ENCODE measurements around the gene MAPK7. TPM values are rescaled to one million over a fixed set of nuclear protein-coding genes. Genes with fewer than 3 reads are reported as not detected.

The MAPK7 gene
- total RNA-seq, 1 experiment from 2014 or later = 14.5 TPM

DNA sequence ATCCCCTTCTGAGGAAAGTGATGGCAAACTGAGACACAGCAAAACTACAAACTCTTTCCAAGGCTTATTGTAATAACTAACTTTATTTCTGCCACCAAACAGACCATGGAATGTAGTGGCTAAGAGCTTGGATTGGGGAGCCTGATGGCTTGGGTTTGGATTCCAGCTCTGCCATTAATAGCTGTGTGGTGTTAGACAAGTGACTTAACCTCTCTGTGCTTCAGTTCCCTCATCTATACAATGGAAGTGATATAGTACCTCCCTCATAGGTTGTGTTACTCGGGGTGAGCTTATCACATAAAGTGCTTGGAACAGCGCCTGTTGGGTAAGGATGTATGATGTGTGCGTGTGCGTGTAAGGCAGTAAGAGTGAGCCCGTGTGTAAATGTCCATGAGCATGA lies 26.8 kb downstream of the MAPK7 start:
- H3K27ac Mint-ChIP-seq (ENCODE audit: low read depth, unreplicated experiment) = no peak overlapping the region
- peaks cover 10% of the 10 kb centered on the region for H3K4me1 Mint-ChIP-seq (ENCODE audit: insufficient read depth, unreplicated experiment)
- CTCF ChIA-PET = no interaction called here
- H3K4me3 Mint-ChIP-seq (ENCODE audit: unreplicated experiment) = no peak overlapping the region
- no peaks in the 10 kb centered on the region for H3K36me3 Mint-ChIP-seq (ENCODE audit: insufficient read depth, unreplicated experiment)
- H3K9me3 Mint-ChIP-seq (ENCODE audit: unreplicated experiment) = peaks cover 7% of the 10 kb centered on the region
- intact Hi-C loops (cut with micrococcal nuclease) = no loop called here
- TF ChIP-seq, protein P1, sequence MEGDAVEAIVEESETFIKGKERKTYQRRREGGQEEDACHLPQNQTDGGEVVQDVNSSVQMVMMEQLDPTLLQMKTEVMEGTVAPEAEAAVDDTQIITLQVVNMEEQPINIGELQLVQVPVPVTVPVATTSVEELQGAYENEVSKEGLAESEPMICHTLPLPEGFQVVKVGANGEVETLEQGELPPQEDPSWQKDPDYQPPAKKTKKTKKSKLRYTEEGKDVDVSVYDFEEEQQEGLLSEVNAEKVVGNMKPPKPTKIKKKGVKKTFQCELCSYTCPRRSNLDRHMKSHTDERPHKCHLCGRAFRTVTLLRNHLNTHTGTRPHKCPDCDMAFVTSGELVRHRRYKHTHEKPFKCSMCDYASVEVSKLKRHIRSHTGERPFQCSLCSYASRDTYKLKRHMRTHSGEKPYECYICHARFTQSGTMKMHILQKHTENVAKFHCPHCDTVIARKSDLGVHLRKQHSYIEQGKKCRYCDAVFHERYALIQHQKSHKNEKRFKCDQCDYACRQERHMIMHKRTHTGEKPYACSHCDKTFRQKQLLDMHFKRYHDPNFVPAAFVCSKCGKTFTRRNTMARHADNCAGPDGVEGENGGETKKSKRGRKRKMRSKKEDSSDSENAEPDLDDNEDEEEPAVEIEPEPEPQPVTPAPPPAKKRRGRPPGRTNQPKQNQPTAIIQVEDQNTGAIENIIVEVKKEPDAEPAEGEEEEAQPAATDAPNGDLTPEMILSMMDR (IDR thresholded peaks at IDR 0.05; ENCODE audit: unreplicated experiment) = no peak
- no peak for DNase-seq (ENCODE audit: unreplicated experiment)
- BruUV-seq (replicated peaks) = no TSS peak
- POLR2A ChIA-PET = no interaction called here
- no peaks in the 10 kb centered on the region for H3K27me3 Mint-ChIP-seq (ENCODE audit: insufficient read depth, unreplicated experiment)

DNA sequence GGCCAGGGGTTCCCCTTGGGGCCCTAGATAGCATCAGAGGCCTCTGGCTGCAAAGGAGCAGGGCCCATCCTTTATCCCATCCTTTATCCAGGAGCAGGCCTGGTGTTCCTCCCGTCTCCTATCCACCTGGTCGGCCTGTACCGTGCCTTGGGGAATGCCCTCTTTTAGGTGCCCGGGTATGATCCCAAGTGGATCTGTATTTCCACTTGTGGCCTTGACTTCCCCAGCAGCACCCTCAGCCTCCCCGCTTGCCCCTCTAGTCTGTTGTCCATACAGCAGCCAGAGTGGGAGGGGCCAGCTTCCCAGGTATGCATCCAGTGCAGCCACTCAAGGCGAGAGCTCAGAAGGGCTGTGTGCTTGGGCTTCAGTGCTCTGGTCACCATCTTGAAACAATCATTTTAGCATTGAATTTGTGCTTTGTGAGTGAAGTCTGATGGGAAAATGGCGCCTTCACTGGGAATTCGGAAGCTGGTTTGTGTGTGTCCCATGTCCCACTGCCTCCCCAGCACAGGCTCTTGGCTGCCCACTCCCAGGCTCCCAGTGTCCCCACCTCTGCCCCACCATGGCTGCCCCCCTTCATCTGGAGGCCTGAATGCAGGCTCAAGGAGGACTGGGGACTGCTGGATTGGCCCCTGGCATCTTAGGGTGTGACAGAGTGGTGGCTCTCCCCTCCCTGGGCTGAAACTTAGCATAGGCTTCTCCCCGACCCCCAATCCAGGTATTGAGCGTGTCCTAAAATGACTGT lies 29.5 kb downstream of the MAPK7 start:
- H3K4me1 Mint-ChIP-seq (ENCODE audit: insufficient read depth, unreplicated experiment) = peaks cover 15% of the 10 kb centered on the region
- intact Hi-C loops (cut with micrococcal nuclease) = no loop called here
- no TSS peak for BruUV-seq (replicated peaks)
- POLR2A ChIA-PET = interaction anchor here (0.6 kb wide), 1 partner anchor 45 kb away, joined by 3 read pairs; the partner anchor contains the start of gene B9D1
- TF ChIP-seq, protein P1 (IDR thresholded peaks at IDR 0.05; ENCODE audit: unreplicated experiment) = no peak
- no peaks in the 10 kb centered on the region for H3K27me3 Mint-ChIP-seq (ENCODE audit: insufficient read depth, unreplicated experiment)
- no peak for DNase-seq (ENCODE audit: unreplicated experiment)
- H3K4me3 Mint-ChIP-seq (ENCODE audit: unreplicated experiment) = no peak overlapping the region
- CTCF ChIA-PET = no interaction called here
- peaks cover 7% of the 10 kb centered on the region for H3K9me3 Mint-ChIP-seq (ENCODE audit: unreplicated experiment)
- H3K27ac Mint-ChIP-seq (ENCODE audit: low read depth, unreplicated experiment) = no peak overlapping the region
- H3K36me3 Mint-ChIP-seq (ENCODE audit: insufficient read depth, unreplicated experiment) = peaks cover 5% of the 10 kb centered on the region

GRCh38 chr17:19408346-19408710 lies 30.0 kb downstream of the MAPK7 start:
- TF ChIP-seq, protein P1 (IDR thresholded peaks at IDR 0.05; ENCODE audit: unreplicated experiment) = no peak
- peaks cover 15% of the 10 kb centered on the region for H3K4me1 Mint-ChIP-seq (ENCODE audit: insufficient read depth, unreplicated experiment)
- ChIA-PET POLR2A (interaction anchor here (0.6 kb wide), 1 partner anchor 46 kb away, joined by 3 read pairs; the partner anchor contains the start of gene B9D1), CTCF (interaction anchor here (0.9 kb wide), 1 partner anchor 39 kb away, joined by 3 read pairs; no protein-coding TSS in a partner anchor)
- H3K27me3 Mint-ChIP-seq (ENCODE audit: insufficient read depth, unreplicated experiment) = no peaks in the 10 kb centered on the region
- BruUV-seq (replicated peaks) = no TSS peak
- H3K27ac Mint-ChIP-seq (ENCODE audit: low read depth, unreplicated experiment) = no peak overlapping the region
- intact Hi-C loops (cut with micrococcal nuclease) = no loop called here
- DNase-seq (ENCODE audit: unreplicated experiment) = no peak
- no peak overlapping the region for H3K4me3 Mint-ChIP-seq (ENCODE audit: unreplicated experiment)
- H3K36me3 Mint-ChIP-seq (ENCODE audit: insufficient read depth, unreplicated experiment) = peaks cover 5% of the 10 kb centered on the region
- peaks cover 6% of the 10 kb centered on the region for H3K9me3 Mint-ChIP-seq (ENCODE audit: unreplicated experiment)

DNA sequence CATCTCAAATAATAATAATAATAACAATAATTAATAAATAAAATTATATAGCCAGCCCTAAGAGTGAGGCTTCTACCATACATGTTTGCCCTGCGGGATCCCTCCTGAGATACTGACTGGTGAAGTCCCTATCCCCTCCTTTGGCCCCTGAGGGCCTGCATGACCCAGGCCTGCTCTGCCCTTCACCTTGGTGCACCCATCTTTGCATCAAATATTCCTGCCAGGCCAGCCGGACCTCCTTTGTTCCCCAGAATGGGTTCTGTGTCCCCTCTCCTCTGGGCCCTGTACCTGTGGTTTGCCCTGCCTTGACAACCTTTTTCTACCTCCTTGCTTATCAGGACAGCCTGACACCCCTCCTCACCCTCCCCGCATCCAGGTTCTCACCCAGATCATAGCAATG lies 30.8 kb downstream of the MAPK7 start:
- intact Hi-C loops (cut with micrococcal nuclease) = no loop called here
- TF ChIP-seq, protein P1 (IDR thresholded peaks at IDR 0.05; ENCODE audit: unreplicated experiment) = no peak
- H3K27ac Mint-ChIP-seq (ENCODE audit: low read depth, unreplicated experiment) = no peak overlapping the region
- no peaks in the 10 kb centered on the region for H3K27me3 Mint-ChIP-seq (ENCODE audit: insufficient read depth, unreplicated experiment)
- CTCF ChIA-PET = interaction anchor here (0.6 to 0.9 kb wide), 3 partner anchors 9 to 43 kb away, joined by 3 read pairs; no protein-coding TSS in a partner anchor
- H3K36me3 Mint-ChIP-seq (ENCODE audit: insufficient read depth, unreplicated experiment) = peaks cover 5% of the 10 kb centered on the region
- no TSS peak for BruUV-seq (replicated peaks)
- no peaks in the 10 kb centered on the region for H3K9me3 Mint-ChIP-seq (ENCODE audit: unreplicated experiment)
- H3K4me3 Mint-ChIP-seq (ENCODE audit: unreplicated experiment) = no peak overlapping the region
- POLR2A ChIA-PET = interaction anchor here (0.8 to 1.0 kb wide), 2 partner anchors 16 to 31 kb away, joined by 3 to 4 read pairs; partner anchors contain the start of gene MAPK7
- no peak for DNase-seq (ENCODE audit: unreplicated experiment)
- peaks cover 15% of the 10 kb centered on the region for H3K4me1 Mint-ChIP-seq (ENCODE audit: insufficient read depth, unreplicated experiment)

All from MCF 10A (cell line).